Hippocampal formation (tissue), 2 donors: ENCODE measurements around the gene GPR183.
"Not testable (repeated sequence)": the region's sequence is repeated elsewhere in the genome, so short reads cannot be mapped to it uniquely, and the experiment has no call there.

Source experiments
- DNase-seq, 2 donors: peaks; one replicate each; lab custom pipeline; 2025; lab: John Stamatoyannopoulos, UW

Gene GPR183

DNA sequence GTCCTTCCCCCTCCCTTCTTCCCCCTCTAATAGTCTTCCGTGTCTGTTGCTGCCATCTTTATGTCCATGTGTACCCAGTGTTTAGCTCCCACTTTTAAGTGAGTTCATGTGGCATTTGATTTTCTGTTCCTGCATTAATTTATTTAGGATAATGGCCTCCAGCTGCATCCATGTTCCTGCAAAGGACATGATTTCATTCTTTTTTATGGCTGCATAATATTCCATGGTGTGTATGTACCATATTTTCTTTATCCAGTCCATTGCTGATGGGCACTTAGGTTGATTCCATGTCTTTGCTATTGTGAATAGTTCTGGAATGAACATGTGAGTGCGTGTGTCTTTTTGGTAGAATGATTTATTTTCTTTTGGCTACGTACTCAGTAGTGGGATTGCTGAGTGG is 58.0 kb downstream of the GPR183 start:
- not testable (repeated sequence) for DNase-seq

DNA sequence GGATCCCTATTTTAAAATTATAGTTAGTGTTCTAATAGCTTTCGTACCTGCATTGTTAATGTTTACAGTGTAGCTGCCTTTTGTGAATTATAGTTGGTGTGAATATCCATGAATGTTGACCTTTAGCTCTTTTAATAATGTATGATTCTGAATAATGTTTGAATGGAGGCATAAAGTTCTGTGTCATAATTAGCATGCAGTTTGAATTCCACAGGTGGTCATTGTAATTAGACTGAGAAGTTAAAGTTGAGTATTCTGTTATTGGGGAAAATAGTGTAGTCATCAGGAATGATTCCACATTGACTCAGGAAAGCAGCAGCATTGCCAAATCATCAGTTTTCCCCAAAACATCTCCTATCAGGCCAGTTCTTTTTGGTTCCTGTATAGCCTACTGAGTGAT is 61.1 kb downstream of the GPR183 start:
- DNase-seq: no peak
